HL-60 (cell line): ENCODE results near the gene EFTUD2.

Experiments
- DNase-seq, 2 experiments: peaks; one replicate each; pipeline ENCODE4 v3.0.0-alpha.2; 2010 to 2020; ENCODE audit warnings: low read depth in 1 of 2, low spot score in 1 of 2
- H3K27ac ChIP-seq: fragments of 250-450 bp; sonication (Bioruptor Pico); replicated peaks from 2 replicates; pipeline ENCODE4 v1.5.1; 2020; ENCODE audit warnings: mild to moderate bottlenecking, moderate library complexity
- H3K27me3 ChIP-seq: fragments of 250-450 bp; sonication (Bioruptor Pico); 2 replicates; pipeline ENCODE4 v1.5.1; 2021; ENCODE audit warnings: mild to moderate bottlenecking, moderate library complexity; ENCODE audit not compliant: insufficient read depth, poor library complexity, severe bottlenecking
- H3K4me3 ChIP-seq: replicated peaks from 2 replicates; pipeline ENCODE4 v1.5.1; 2011; ENCODE audit warnings: mild to moderate bottlenecking, control low read depth, low read length; ENCODE audit not compliant: insufficient read depth
- GABPA ChIP-seq: IDR thresholded peaks from 2 replicates; pipeline ENCODE4 v1.6.1; 2012; ENCODE audit warnings: low read depth
- POLR2AphosphoS5 ChIP-seq: IDR thresholded peaks from 2 replicates; pipeline ENCODE4 v1.6.1; 2012; ENCODE audit warnings: low read depth
- REST ChIP-seq: IDR thresholded peaks from 2 replicates; pipeline ENCODE4 v1.6.1; 2012; ENCODE audit warnings: low read depth; ENCODE audit not compliant: insufficient replicate concordance
- SPI1 ChIP-seq: IDR thresholded peaks from 2 replicates; pipeline ENCODE4 v1.6.1; 2012; ENCODE audit warnings: low read depth, mild to moderate bottlenecking, borderline replicate concordance
- TF ChIP-seq, protein P1 (sequence below): IDR thresholded peaks from one replicate; pipeline ENCODE4 v1.5.1; 2011; ENCODE audit warnings: low read length, control low read depth, inconsistent platforms; ENCODE audit not compliant: insufficient read depth

EFTUD2 gene

GRCh38 chr17:44916781-44917241, 17.6 kb upstream of the EFTUD2 start:
- H3K4me3 ChIP-seq, result no peak overlapping the region
- peaks cover 5% of the 10 kb centered on the region for H3K27me3 ChIP-seq
- no peak for DNase-seq
- no peak for TF ChIP-seq POLR2AphosphoS5
- TF ChIP-seq, protein P1, sequence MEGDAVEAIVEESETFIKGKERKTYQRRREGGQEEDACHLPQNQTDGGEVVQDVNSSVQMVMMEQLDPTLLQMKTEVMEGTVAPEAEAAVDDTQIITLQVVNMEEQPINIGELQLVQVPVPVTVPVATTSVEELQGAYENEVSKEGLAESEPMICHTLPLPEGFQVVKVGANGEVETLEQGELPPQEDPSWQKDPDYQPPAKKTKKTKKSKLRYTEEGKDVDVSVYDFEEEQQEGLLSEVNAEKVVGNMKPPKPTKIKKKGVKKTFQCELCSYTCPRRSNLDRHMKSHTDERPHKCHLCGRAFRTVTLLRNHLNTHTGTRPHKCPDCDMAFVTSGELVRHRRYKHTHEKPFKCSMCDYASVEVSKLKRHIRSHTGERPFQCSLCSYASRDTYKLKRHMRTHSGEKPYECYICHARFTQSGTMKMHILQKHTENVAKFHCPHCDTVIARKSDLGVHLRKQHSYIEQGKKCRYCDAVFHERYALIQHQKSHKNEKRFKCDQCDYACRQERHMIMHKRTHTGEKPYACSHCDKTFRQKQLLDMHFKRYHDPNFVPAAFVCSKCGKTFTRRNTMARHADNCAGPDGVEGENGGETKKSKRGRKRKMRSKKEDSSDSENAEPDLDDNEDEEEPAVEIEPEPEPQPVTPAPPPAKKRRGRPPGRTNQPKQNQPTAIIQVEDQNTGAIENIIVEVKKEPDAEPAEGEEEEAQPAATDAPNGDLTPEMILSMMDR, result no peak
- no peak for TF ChIP-seq REST
- no peak for TF ChIP-seq SPI1
- no peak for TF ChIP-seq GABPA
- no peak overlapping the region for H3K27ac ChIP-seq

- no peak overlapping the region for H3K27ac ChIP-seq
- peak in 1 of 2 experiments; percentile 48 for DNase-seq
- TF ChIP-seq REST (no peak), SPI1 (no peak), POLR2AphosphoS5 (no peak), GABPA (no peak)
These were observed 16.9 kb upstream of the EFTUD2 start for GRCh38 chr17:44915862-44916780.

GRCh38 chr17:44915321-44915726, 16.1 kb upstream of the EFTUD2 start, which contains the start of gene GFAP:
GFAP (minus strand) TSS chr17:44915500; CDS start chr17:44915486, 14 bp downstream.
- H3K27ac ChIP-seq, result no peak within 1 kb of the TSS
- H3K4me3 ChIP-seq, result no peak within 1 kb of the TSS
- TF ChIP-seq REST (no peak), POLR2AphosphoS5 (no peak), GABPA (no peak), SPI1 (no peak)
- TF ChIP-seq, protein P1, result no peak
- H3K27me3 ChIP-seq, result peaks cover 9% of the 10 kb centered on the region
- no peak for DNase-seq

More at GRCh38 chr17:44915862-44916780, 16.9 kb upstream of the EFTUD2 start:
- H3K27me3 ChIP-seq, result peaks cover 12% of the 10 kb centered on the region
- H3K4me3 ChIP-seq, result no peak overlapping the region
